GM19463 (cell line): ENCODE results near the gene ITGA3.

Experiments
- ATAC-seq: cut with Tn5 transposase; IDR thresholded peaks from one replicate; pipeline ENCODE4 v1.9.1; 2021; ENCODE audit warnings: mild to moderate bottlenecking, moderate library complexity; ENCODE audit not compliant: unreplicated experiment

ITGA3 gene

GRCh38 chr17:50055426-50056216 lies at the start of gene ITGA3:
Gene ITGA3 (plus strand): TSS chr17:50056110. CDS start chr17:50056440, 330 bp downstream.
- peak; percentile 47 for ATAC-seq

GRCh38 chr17:50009282-50009681 lies 46.6 kb upstream of the ITGA3 start:
- ATAC-seq: no peak

DNA sequence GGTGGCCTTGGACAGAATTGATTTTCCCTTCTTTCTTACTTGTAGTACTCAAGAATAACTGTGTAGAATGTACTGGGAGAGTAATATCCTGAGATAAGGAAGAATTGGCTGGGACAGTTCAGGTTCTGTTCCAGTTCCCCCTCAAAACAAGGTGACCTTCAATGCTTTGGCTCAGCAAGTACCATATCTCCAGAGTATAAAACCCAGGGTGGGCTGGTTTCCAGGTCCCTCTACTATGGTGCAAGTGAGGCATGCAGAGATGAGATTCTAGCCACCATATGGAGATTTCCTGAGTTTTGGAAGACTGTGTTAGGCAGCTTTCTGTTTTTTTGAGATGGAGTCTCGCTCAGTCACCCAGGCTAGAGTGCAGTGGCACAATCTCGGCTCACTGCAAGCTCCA lies 42.8 kb upstream of the ITGA3 start:
- ATAC-seq: no peak

- no peak for ATAC-seq
These were observed 41.3 kb upstream of the ITGA3 start for GRCh38 chr17:50014471-50015088.

DNA sequence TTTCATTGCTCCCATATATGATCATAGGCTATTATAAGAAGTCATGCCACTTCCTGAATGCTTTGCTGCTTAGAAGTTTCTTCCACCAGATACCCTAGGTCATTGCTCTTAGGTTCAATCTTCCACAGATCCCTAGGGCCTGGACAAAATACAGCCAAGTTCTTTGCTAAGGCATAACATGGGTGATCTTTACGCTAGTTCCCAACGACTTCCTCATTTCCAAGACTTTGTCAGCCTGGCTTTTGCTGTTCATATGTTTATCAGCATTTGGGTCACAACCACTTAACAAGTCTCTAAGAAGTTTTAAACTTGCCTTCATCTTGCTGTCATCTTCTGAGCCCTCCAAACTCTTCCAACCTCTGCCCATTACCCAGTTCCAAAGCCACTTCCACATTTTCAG lies 40.8 kb upstream of the ITGA3 start:
- no peak for ATAC-seq

DNA sequence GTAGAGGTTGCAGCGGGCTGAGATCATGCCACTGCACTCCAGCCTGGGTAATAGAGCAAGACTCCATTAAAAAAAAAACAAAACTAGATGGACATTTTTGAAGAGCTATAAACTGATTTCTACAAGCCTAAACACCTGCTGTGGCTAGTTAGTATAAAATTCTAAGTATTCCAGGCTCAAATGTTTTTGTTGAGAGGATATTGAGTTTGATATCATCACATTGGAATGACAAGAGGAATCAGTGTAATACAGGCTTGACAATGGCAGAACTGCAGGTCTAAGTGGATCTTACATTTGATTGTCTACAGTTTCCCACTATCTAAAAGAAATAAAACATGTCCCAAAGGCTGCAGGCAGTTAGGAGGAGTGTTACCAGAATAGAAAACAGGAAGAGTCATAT lies 37.0 kb upstream of the ITGA3 start:
- ATAC-seq: no peak

DNA sequence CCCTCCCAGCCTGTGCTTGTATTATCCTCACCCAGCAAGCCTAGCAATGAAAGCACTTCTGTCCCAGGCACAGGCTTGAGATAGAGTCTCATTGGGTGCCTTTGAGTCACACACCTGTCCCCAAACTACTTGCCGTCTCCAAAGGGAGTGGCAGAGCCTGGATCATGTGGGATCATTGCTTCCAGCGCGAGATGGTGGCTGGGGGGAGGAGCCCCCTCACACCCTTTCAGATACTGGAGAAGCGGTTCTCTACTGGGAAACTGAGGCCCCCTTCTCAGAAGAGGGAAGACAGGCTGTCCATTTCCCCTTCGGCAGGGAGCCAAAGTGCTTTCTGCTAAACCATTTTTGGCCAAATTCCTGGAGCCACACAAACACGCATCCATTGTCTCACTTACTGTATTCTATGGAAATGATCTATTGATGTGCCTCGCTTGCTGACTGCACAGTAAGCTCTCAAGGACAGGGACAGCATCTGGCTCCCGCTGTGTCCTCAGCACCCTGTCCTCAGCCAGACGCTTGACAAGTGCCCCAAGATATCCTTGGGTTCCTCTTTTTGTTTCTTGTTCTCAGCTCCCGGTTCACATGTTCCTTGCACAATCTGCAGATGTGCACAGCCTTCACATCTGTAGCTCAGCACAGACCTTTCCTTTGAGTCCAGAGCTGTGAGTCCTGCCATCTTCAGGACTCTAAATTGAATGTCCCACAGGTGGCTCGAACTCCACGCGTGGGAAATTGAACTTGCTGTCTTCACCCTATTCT lies 34.9 kb upstream of the ITGA3 start:
- no peak for ATAC-seq

GRCh38 chr17:50021681-50022370 lies 34.1 kb upstream of the ITGA3 start:
- no peak for ATAC-seq

DNA sequence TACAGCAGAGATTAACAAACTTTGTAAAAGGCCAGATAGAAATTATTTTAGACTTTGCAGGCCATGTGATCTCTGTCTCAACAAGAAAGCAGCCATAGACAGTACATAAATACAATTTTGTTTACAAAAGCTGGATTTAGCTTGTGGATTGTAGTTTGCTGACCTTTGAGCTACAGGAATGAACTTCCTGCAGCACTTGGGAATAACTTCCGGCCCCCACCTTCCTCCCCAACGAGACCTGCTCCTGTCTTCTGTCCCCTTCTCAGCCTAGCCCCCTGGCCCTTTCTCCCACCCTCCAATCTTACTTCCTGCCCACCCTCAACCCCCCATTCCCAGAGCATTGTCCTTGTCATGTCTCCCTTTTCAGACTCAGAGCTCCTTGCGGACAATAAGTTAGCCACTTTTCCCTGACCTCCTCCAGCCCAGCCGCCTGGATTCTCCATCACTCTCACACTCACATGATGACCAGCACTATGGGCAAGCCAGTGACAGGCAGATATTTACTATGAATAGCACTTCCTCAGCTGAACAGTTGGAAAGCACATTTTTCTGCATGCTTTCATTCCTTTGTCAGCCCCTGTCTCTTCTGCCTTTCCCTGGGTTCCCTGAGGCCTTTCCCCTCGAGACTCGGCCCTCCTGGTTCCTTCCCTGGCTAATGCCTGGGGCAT lies 33.3 kb upstream of the ITGA3 start:
- ATAC-seq: no peak

DNA sequence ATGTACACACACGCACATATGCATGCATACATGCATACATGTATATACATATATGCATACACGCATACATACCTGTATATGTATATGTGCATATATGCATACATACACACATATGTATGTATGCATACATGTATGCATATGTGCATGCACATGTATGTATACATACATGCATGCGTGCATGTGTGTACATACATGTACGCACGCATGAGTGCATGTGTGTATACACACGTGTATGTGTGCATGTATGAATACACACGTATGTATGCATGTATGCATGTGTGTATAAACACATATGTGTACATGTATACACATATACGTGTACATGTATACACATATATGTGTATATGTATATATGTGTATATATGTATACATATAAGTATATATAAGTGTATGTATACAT lies 32.4 kb upstream of the ITGA3 start:
- no peak for ATAC-seq

- no peak for ATAC-seq
These were observed 31.1 kb upstream of the ITGA3 start for GRCh38 chr17:50024808-50025207.

DNA sequence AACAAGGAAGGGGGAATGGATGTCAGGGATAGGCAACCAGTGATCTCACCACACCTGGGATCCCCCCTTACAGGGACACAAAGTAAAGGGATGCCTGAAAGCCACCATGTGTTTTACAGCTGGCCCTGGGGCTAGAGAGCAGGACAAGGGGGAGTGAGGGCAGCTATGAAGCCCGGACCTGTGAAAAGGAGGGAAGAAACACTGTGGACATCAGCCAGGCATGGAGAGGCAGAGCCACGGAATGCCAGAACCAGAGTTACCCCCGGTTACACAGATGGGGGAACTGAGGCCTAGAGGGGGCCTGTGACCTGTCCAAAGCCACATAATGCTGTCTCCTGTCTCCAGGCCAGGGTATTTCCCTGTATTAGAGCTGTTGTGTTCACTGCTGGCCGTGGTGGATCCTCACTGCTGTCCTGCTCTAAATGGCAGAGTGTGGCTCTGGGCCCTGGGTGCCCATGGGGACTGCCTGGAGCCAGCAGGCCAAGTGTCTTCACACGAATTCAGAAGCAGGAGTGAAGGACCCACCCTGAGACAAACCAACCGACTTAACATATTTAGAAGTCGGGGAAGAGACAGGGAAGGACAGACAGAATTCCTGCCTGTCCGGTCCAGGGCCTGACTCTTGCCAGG lies 29.7 kb upstream of the ITGA3 start:
- no peak for ATAC-seq

GRCh38 chr17:50026837-50027171 lies 29.1 kb upstream of the ITGA3 start:
- ATAC-seq: no peak

- ATAC-seq: no peak
These were observed 28.6 kb upstream of the ITGA3 start for GRCh38 chr17:50027172-50027880.

DNA sequence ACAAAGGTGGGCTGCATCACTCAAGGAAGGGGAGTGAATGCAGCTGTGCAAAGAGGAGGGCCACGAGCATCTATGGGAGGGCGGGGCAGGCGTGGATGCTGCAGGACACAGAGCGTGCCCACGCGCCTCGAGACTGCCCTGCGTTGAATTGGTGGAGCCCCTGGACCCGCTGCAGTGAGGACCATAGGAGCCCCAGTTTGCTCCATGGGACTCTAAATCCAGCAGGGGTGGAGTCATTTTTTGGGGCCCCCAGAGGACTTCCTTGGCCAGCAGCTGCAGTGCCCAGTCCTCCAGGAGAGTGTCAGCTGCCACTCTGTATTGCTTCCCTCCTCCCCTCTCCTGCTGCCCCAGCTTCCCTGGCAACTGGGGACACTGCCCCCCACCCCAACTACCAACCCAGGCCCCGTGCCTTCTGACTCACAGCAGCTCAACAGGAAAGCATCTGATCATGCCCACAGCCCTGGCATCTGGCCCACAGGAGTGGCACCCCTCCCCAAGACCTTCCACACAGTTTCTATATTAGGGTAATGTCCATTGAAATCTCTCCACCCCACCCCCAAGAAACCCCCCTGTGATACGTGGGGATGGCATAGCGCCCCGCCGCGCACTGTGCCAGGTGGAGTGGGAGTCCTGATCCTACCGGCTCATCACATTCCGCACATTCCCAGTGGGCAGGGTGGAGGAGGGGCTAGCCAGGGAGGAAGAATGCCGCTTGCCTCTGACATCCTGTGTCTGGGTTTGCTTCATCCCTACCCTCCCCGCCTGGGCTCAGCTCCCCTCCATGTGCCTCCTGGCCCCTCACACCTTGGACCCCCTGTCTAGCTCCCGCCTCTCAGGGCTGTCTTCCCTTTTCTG lies 27.8 kb upstream of the ITGA3 start:
- no peak for ATAC-seq

DNA sequence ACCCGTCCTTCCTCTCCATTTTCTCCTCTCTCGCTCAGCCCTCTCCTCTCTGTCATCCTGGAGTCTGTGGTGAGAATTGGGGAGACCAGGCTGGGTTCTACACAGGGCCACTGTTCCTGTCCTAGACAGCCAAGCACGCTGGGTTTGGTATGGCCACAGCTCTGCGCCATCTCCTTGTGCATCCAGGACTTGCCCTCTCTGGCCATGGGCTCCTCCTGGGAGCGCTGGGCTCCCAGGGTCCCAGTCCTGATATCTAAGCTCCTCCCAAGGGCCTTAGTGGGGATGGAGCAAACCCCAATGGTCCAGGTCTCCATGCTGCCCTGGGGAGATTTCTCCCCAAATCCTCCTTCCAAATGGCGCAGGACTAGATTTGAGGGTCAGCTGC lies 27.2 kb upstream of the ITGA3 start:
- ATAC-seq: no peak

GRCh38 chr17:50029185-50029584 lies 26.7 kb upstream of the ITGA3 start:
- ATAC-seq: no peak

GRCh38 chr17:50033316-50033715 lies 22.6 kb upstream of the ITGA3 start:
- no peak for ATAC-seq
